GM23248 (cell line): ENCODE data around the gene NPC1.

Source experiments
- EZH2 ChIP-seq: fragments of 200-600 bp; sonication (generic); IDR thresholded peaks from 2 replicates; pipeline ENCODE4 v1.6.1; 2018; ENCODE audit warnings: antibody characterized with exemption, mild to moderate bottlenecking; ENCODE audit not compliant: insufficient read depth, poor library complexity, severe bottlenecking
- EZH2phosphoT487 ChIP-seq: fragments of 200-600 bp; sonication (generic); IDR thresholded peaks from 2 replicates; pipeline ENCODE4 v1.6.1; 2018; ENCODE audit warnings: antibody characterized with exemption, moderate library complexity, mild to moderate bottlenecking, low read depth; ENCODE audit not compliant: insufficient read depth

- TF ChIP-seq EZH2phosphoT487 = no peak
- no peak for TF ChIP-seq EZH2
These were observed 98.4 kb downstream of the NPC1 start for GRCh38 chr18:23487738-23488570.
